ENCODE measurements around the gene ATAD1. TPM values are rescaled to one million over a fixed set of nuclear protein-coding genes. Genes with fewer than 3 reads are reported as not detected.
A peak's percentile ranks its signal among the peaks of the same experiment; 100 is the strongest.

ATAD1 gene
- total and polyA plus RNA-seq, 2 of the 8 experiments (the other 6 are each of a cell fraction or from before 2014, with no cell fraction given), result 8.9 to 35.3 TPM

DNA sequence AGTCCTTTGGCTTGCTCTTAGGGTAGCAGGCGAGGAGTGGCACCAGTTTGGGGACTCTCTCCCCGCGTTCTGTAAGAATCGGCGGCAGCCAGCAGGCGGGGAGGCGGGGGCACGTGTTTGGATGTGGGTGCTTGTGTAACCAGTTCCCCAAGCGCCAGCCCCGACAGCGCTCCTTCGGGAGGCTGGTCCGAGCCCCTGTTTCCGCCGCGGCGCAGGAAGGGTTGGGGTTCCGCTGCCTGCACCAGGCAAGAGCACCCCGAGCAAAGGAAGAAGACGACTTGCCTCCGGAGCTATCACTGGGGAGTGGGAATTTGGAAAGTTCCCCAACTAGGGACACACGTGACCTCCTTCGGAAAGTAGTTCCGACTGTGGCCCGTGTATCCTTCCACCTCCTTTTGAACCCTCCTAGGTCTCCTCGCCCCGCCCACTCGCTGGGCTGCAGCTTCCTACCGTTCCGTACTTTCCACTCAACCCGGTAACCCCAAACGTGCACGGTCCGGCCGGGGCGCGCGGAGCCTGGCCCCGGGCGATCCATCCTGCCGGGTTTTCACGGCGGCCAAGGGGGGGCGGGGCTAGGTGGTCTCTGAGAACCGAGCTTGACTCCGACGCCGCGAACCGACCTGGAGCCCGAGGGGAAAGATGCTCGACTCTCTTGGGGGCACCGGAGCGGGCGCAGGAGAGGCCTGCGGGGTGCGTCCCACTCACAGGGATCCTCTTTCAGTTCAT lies 44.1 kb upstream of the ATAD1 start (continued):
- TF ChIP-seq, protein P1, sequence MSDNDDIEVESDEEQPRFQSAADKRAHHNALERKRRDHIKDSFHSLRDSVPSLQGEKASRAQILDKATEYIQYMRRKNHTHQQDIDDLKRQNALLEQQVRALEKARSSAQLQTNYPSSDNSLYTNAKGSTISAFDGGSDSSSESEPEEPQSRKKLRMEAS (IDR thresholded peaks at IDR 0.05), result peak; percentile 88
- TF ChIP-seq RFX5 (IDR thresholded peaks at IDR 0.05; ENCODE audit: borderline replicate concordance, low read depth, low read length), result peak; percentile 74
- TF ChIP-seq RAD21 (IDR thresholded peaks at IDR 0.05 in 1 of 2, conservative IDR thresholded peaks at IDR 0.05 in 1 of 2; ENCODE audit: low read depth in 2 of 2, low read length in 2 of 2), result peak; percentile 30 to 36; a peak in 3 of 4 replicates
- no peak for TF ChIP-seq HDAC6 (IDR thresholded peaks at IDR 0.05; ENCODE audit: low read depth, low read length)
- TF ChIP-seq JUN (IDR thresholded peaks at IDR 0.05; ENCODE audit: low read depth, low read length), result 0 out of 2 replicates have a peak, but pooled peaks have one; percentile 51
- TF ChIP-seq EP300 (IDR thresholded peaks at IDR 0.05; ENCODE audit: borderline replicate concordance in 1 of 2, low read depth in 2 of 2, low read length in 2 of 2), result peak in 1 of 2 experiments; percentile 88; a peak in 1 of 3 replicates
- TF ChIP-seq CBX8 (IDR thresholded peaks at IDR 0.05; ENCODE audit: borderline replicate concordance, low read depth, low read length), result no peak
- TF ChIP-seq JUND (IDR thresholded peaks at IDR 0.05; ENCODE audit: low read length), result 0 out of 2 replicates have a peak, but pooled peaks have one; percentile 6
- TF ChIP-seq, protein P2, sequence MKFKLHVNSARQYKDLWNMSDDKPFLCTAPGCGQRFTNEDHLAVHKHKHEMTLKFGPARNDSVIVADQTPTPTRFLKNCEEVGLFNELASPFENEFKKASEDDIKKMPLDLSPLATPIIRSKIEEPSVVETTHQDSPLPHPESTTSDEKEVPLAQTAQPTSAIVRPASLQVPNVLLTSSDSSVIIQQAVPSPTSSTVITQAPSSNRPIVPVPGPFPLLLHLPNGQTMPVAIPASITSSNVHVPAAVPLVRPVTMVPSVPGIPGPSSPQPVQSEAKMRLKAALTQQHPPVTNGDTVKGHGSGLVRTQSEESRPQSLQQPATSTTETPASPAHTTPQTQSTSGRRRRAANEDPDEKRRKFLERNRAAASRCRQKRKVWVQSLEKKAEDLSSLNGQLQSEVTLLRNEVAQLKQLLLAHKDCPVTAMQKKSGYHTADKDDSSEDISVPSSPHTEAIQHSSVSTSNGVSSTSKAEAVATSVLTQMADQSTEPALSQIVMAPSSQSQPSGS (IDR thresholded peaks at IDR 0.05; ENCODE audit: low read length), result peak; percentile 96
- TF ChIP-seq EGR1 (IDR thresholded peaks at IDR 0.05; ENCODE audit: borderline replicate concordance, low read depth, low read length), result peak; percentile 91
- TF ChIP-seq BRCA1 (IDR thresholded peaks at IDR 0.05; ENCODE audit: low read depth, low read length), result no peak; the same call in 1 of the 2 replicates
- TF ChIP-seq SIN3A (conservative IDR thresholded peaks at IDR 0.05 in 1 of 2, IDR thresholded peaks at IDR 0.05 in 1 of 2; ENCODE audit: low read depth in 1 of 2, low read length in 2 of 2), result peak; percentile 20 to 91; a peak in 3 of 4 replicates
- TF ChIP-seq NRF1 (IDR thresholded peaks at IDR 0.05; ENCODE audit: low read depth, low read length), result peak; percentile 18; the same call in 1 of the 2 replicates
- TF ChIP-seq BACH1 (IDR thresholded peaks at IDR 0.05; ENCODE audit: low read length), result no peak
- TF ChIP-seq CTBP2 (IDR thresholded peaks at IDR 0.05; ENCODE audit: borderline replicate concordance, insufficient read depth, insufficient read length, low read length), result peak; percentile 66
- 0 out of 2 replicates have a peak, but pooled peaks have one; percentile 56 for TF ChIP-seq RXRA (IDR thresholded peaks at IDR 0.05; ENCODE audit: insufficient read depth, low read depth, low read length)
- peak; percentile 59 for TF ChIP-seq TEAD4 (IDR thresholded peaks at IDR 0.05; ENCODE audit: low read depth, low read length)

Data from H1 (cell line).